ENCODE results near the gene MED17.

The MED17 gene

GRCh38 chr11:93849751-93850593 is 65.9 kb downstream of the MED17 start:
- DNase-seq (ENCODE audit: low read depth) = no peak

DNA sequence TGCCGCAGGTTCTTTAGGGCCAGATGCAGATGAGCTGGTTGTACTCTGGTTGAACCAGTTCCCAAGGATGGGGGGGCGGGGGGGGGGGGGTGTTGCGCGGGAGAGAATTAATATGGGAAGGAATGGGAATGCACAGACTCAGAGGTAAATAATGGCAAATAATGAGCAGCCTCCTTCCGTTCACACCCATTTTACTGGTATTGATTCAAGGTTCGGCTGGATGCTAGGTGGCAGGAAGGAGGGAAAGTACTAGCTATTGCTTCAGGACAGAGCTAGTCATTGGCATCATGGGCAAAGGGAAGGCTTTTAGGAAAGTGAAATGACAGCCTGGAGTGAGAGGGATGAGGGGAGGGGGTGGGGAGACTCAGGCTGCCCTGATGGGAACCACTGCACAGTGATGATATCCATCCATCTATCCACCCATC is 66.5 kb downstream of the MED17 start, which contains the start of gene VSTM5:
VSTM5 (minus strand) TSS at position 25 of the 425 bp plus-strand sequence. CDS start 116 bp downstream, outside the sequence.
- no peak for DNase-seq (ENCODE audit: low read depth)

DNA sequence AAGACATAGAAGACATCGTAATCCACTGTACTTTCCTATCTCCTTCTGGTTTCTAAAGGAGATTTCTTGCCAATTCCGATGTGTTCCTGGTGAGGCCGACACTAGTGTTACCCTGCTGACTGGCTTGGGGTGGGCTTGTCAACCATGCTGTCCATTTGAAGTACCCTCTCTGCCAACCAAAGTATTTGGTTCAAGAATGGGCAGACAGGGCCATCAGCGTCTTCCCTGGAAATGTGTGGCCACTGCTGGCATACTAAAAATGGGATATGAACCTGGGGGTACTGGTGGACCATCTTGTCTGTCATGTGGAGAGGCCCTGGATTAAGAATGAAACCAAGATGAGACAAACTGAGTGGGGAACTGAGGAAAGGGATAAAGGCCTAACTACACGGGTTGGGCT is 68.2 kb downstream of the MED17 start:
- no peak for DNase-seq (ENCODE audit: low read depth)

DNA sequence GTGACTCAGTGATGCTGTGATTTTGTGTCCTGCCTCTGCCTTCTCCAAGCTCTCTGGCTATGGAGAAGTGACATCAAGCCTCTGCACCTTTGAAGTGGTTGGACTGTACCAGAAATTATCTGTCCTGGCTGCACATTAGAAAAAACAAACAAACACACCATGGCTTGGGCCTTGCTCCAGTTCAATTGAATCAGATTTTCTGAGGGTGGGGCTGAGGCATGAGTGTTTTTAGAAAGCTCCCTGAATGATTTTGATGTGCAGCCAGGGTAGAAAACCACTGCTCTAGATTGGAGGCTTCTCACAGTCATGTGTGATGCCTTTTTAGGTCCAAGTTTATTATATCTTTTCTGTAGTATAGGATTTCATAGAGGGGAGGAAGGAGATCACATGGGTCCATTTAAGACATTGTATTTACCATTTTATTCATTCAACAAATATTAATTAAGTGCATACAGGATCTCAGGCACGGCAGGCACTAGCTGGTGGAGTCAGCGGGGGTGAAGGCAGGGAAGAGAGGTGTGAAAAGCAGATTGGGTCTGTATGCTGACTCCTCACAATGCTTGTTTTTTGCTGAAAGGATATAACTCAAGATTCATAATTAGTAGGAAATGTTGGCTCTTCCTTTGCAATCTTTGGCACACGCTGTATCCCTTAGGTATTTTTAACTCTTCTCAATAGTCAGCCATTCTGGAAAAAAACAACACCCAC is 73.5 kb downstream of the MED17 start:
- DNase-seq (ENCODE audit: low read depth) = no peak

DNA sequence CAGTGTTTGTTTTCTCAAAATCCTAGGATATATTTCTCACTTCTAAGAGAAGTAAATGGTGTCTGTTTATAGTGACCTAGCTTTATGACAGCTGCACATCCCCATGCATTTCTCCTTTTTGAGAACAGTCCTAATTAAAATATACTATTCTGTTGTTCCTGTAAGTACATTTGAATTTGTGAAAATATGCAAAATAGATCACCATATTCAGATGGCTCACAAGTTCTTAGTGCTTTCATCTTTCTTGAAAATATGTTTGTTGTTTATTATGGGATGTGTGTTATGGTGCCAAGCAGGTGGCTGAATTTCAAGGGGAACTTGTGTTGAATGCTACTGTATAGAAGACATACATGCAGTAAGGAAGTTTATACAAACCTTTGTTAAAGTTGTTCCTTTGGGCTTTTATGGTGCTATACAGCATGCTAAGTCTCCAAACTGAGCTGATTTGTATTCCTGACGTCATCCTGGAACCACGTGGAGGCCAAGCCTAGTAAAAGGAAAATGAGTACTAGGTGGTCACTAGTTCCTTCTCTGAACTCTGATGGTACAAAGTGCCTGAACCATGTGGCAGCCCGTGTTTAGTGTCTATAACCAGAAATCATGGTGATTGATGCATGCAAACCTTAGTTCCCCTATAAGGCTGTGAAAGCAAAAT is 74.2 kb downstream of the MED17 start:
- no peak for DNase-seq (ENCODE audit: low read depth)

- no peak for DNase-seq (ENCODE audit: low read depth)
These were observed 77.7 kb downstream of the MED17 start for GRCh38 chr11:93861808-93862207.

Measured in GM04504 (cell line).